ENCODE results near the gene ZNF710.
"Not testable (repeated sequence)": the region's sequence is repeated elsewhere in the genome, so short reads cannot be mapped to it uniquely, and the experiment has no call there.

The ZNF710 gene

DNA sequence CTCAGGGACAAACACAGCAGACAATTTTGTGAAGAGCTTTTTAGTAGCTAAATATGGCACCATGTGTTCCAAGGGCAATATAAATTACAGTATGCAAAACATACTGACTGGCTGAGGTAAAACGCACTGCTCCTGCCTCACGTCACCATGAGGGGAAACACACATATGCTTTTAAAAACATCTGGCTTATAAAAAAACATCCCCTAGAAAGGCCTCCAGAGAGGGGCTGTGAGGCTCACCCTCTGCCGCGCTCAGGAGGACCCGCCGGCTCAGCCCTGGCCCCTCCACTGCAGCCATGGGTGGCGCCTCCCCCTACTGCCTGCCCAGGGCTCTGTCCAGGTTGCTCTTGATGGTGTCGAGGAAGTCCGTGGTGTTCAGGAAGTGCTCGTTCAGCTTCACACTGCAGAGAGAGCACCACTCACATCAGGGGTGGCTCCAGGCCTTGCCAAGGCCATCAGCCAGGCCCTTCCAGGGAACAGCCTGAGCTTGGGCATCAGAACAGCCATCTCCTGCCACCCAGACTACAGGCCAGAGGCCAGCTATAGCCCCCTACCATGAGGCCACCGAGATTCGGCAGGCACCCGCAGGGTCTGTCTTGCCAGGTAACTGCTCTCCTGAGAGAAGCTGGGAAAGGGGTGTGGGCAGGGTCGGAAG, 83.0 kb downstream of the ZNF710 start:
- DNase-seq = no peak

DNA sequence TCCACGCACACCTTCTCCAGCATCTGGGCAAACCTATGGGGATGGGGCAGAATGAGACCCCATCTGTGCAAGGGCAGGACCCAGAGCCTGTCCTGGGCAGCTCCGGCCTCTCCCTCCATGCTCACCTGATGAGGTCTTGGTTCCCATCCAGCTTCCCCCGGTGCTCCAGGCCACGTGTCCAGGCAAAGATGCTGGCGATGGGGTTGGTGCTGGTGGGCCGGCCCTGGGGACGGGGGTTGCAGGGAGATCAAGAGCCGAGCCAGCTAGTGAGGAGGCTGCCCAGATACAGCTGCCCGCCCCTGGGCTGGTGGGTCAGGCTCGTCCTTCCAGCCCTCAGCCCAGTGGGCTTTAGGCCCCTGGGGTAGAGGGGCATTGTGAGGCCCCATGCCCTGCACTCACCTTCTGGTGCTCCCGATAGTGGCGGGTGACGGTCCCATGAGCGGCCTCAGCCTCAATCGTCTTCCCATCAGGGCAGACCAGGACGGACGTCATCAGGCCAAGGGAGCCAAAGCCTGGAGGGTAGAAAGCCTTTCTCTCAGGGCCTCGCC, 83.8 kb downstream of the ZNF710 start:
- DNase-seq = no peak

GRCh38 chr15:90085565-90085964, 84.4 kb downstream of the ZNF710 start:
- DNase-seq = no peak

DNA sequence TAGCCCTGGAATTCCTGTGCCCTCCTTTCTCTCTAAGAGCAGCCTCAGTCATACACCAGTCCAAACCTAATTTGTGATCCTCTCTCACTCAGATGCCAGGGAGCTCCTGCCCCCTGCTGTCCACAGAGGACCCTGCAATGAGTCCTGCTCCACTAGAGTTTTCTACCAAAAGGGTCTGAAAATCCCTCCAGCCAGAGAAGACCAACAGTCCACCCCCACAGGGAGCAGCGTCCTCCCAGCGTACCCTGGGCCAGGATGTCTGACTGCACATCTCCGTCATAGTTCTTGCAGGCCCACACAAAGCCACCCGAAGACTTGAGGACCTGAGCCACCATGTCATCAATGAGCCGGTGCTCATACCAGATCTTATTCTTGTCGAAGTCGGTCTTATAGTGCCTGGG, 85.7 kb downstream of the ZNF710 start:
- peak; percentile 63 for DNase-seq

GRCh38 chr15:90087454-90088154, 86.5 kb downstream of the ZNF710 start:
- DNase-seq = peak; percentile 32

DNA sequence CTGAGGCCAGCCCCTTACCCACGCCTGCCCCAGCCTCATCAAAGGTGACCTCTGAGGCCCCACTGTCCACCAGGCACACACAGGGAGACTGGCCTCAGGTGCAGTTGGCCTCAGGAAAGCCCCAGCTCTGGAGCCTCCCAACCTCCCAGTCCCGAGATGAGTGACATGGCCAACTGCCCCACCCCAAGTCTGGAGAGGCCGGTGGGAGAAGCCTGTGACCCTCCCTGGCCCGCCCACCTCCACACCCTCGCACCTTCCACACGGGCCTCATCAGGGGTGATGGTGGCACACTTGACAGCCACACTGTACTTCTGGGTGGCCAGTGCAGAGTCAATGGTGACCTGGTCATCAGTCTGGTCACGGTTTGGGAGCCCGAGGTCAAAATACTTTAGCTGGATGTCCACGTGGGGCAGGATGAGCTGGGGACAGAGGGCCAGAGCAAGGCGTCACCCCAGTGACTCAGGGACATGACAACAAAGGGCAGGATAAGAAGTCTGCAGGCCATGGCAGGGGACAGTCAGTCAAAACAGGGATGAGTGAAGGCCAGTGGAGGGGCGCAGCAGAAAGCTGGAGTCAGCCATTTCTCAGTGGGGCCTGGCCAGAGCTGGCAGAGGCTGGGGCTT, 89.2 kb downstream of the ZNF710 start:
- DNase-seq = no peak

DNA sequence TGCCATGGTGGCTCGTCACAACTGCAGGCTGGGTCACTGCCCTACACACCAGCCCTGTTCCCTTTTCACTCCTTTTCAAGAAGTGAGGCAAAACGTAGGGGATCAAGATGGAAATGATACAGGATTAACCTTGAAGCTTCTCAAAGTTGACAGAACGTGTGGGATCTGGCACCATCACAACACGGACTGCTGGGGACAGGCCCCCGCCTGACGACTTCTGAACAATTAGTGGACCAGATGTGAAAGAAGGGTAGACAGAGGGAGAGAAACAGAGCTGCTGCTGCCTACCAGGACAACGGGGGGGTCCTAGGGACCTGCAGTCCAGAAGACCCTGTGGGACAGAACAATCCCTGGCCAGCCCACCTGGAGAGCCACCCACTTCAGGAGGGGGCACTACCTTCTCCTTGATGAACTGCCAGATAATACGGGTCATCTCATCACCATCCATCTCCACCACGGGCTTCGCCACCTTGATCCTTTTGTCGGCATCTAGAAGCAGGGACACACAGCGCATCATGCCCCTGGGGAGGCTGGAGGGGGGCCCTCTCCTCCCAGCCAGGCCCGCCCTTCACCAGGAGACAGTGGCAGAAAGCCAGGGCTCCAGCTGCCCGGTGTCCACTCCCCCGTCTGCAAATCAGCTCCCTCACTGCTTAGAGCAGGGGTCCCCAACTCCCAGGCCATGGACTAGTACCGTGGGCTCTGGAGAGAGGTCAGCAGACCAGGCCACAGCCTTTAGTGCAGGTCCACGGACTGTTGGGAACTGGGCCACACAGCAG, 90.2 kb downstream of the ZNF710 start:
- no peak for DNase-seq

DNA sequence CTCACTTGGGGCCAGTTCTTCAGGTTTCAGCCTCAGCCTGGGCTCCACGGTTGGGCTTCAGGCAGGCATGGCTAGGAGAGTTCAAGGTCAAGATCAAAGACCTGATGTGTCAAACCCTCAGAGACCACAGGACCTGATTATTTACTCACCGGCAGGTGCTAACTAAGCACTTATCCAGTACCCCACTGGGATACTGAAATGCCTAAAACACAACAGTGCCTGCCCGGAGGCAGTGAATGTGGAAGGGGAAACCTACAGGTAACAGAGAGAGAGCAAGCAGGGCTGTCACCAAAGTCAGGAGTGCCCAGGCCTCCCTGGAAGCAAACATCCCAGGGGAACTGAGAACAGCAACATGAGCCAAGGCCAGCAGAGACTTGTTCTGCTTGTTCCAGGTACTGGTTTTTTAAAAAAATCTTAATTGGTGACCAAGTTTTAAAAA, 94.4 kb downstream of the ZNF710 start:
- DNase-seq = peak; percentile 53

GRCh38 chr15:90097475-90097874, 96.4 kb downstream of the ZNF710 start:
- peak; percentile 82 for DNase-seq

GRCh38 chr15:90099072-90099867, 98.1 kb downstream of the ZNF710 start:
- DNase-seq = peak; percentile 67

GRCh38 chr15:90099868-90100831, 99.0 kb downstream of the ZNF710 start:
- peak; percentile 53 for DNase-seq

DNA sequence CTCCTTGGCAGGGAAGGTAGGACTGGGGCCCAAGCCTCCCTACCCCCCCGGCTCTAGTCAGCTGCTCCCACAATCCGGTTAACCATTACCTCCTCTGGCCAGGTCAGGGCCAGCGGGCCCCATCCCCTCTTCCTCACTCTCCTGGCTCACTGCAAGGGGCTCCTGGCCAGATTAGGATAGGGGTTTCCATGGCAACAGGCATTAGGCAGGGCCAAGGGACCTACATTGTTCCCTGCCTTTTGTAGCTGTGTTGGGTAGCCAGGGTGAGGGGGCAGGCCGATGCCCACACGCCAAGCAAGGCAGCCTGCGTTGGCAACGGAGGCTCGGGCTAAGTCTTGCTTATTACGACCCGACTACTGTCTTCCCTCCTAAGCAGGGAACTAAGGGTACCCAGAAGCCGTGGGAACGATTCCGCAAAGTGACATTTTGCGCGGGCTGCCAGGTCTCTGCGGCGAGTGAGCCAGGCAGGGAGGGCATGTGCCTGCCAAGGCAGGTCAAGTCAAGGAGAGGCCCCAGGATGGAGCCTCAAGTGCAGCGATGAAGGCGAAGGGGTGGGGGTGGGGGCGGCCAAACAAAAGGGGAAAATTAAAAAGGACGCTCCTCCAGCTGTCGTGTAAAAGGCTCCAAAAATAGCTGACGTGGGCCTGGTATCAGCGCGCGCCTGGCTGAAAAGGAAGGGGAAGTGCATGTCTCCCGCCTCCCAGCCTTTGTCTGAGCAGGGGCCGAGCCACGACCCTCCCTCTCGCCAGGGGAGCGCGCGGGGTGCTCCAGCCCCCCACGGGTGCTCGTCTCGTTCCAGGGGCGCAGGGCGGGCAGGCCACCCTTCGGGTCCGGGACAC, 100.2 kb downstream of the ZNF710 start:
- DNase-seq = peak; percentile 39

- DNase-seq = peak; percentile 70
Observed at GRCh38 chr15:90101969-90102890, 101.1 kb downstream of the ZNF710 start, which contains the start of gene IDH2. TSS of gene IDH2 (minus strand) at chr15:90102468. CDS start at chr15:90102390, 78 bp downstream.

- no peak for DNase-seq
Observed at GRCh38 chr15:90103701-90104329, 102.7 kb downstream of the ZNF710 start.

- no peak for DNase-seq
Observed at GRCh38 chr15:90104551-90104950, 103.4 kb downstream of the ZNF710 start.

DNA sequence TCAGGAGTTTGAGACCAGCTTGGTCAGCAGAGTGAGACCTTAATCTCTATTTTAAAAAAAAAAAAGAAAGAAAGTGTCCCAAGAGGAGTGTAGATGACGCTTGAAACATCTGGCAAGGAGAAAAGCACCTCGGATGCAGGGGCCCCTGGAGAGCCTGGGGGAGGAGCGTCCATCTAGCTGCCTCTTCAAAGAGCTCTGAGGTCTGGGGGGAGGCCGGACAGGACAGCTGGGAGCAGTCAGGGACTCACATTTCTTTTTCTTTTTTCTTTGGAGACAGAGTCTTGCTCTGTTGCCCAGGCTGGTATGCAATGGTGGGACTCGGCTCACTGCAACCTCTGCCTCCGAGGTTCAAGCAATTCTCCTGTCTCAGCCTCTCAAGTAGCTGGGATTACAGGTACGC, 104.4 kb downstream of the ZNF710 start:
- DNase-seq = no peak

DNA sequence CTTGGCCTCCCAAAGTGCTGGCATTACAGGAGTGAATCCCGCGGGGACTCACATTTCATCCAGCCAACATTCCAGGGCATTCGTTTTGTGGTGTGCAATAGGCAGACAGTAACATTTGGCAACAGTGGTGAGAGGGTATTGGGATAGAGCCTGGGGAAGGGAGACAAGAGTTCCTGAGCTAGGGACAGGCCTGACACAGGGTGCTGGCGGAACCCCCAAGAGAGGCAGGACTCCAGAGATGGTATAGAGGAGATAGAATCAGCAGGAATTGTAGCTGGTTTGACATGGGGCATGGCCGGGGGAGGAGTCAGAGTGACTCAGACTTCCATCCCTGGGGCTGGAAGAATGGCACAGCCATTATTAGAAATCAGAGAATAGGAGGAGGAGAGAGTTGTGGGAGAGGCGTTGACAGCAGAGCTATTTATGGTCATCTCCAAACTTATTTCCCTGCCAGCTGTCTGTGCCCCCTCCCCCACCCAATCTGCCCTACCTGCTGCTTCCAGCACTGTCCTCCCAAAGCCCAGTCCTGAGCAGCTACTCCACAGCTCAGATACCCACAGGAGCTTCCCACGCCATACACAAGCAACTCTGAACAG, 105.5 kb downstream of the ZNF710 start:
- no peak for DNase-seq

DNA sequence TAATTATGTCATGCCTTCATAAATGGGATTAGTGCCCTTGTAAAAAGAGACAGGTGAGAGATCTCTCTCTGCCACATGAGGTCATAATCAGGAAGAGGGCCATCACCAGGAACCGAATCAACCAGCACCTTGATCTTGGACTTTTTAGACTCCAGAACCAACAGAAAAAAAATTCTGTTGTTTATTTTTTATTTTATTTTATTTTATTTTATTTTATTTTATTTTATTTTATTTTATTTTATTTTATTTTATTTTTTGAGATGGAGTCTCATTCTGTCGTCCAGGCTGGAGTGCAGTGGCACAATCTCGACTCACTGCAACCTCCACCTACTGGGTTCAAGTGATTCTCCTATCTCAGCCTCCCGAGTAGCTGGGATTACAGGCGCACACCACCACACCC, 106.9 kb downstream of the ZNF710 start:
- DNase-seq = not testable (repeated sequence)

Data from CD4-positive, alpha-beta T cell treated with Interleukin-21 for 1 hour (primary cell).